ENCODE data around the gene GSDMA.
"Not testable (repeated sequence)": the region's sequence is repeated elsewhere in the genome, so short reads cannot be mapped to it uniquely, and the experiment has no call there.

Gene GSDMA

GRCh38 chr17:39981207-39981741 lies 18.5 kb downstream of the GSDMA start:
- H3K4me3 ChIP-seq (ENCODE audit: low read length): peak overlapping the region; percentile 100
- no peak for DNase-seq (ENCODE audit: low read depth, low spot score)

GRCh38 chr17:39981766-39982375 lies 19.1 kb downstream of the GSDMA start:
- no peak for DNase-seq (ENCODE audit: low read depth, low spot score)
- peak overlapping the region; percentile 100 for H3K4me3 ChIP-seq (ENCODE audit: low read length)

- no peak for DNase-seq (ENCODE audit: low read depth, low spot score)
- H3K4me3 ChIP-seq (ENCODE audit: low read length): no peak overlapping the region
Observed at GRCh38 chr17:39988206-39988810, 25.5 kb downstream of the GSDMA start.

- DNase-seq (ENCODE audit: low read depth, low spot score): no peak
- no peak overlapping the region for H3K4me3 ChIP-seq (ENCODE audit: low read length)
Observed at GRCh38 chr17:39994448-39994847, 31.6 kb downstream of the GSDMA start.

- no peak for DNase-seq (ENCODE audit: low read depth, low spot score)
- no peak overlapping the region for H3K4me3 ChIP-seq (ENCODE audit: low read length)
Observed at GRCh38 chr17:39995438-39995837, 32.6 kb downstream of the GSDMA start.

- H3K4me3 ChIP-seq (ENCODE audit: low read length): no peak overlapping the region
- no peak for DNase-seq (ENCODE audit: low read depth, low spot score)
Observed at GRCh38 chr17:39996162-39996561, 33.4 kb downstream of the GSDMA start.

- no peak for DNase-seq (ENCODE audit: low read depth, low spot score)
- no peak overlapping the region for H3K4me3 ChIP-seq (ENCODE audit: low read length)
Observed at GRCh38 chr17:39996800-39997199, 34.0 kb downstream of the GSDMA start.

- H3K4me3 ChIP-seq (ENCODE audit: low read length): no peak overlapping the region
- DNase-seq (ENCODE audit: low read depth, low spot score): no peak
Observed at GRCh38 chr17:39997543-39997942, 34.7 kb downstream of the GSDMA start.

GRCh38 chr17:39999067-39999466 lies 36.3 kb downstream of the GSDMA start:
- H3K4me3 ChIP-seq (ENCODE audit: low read length): no peak overlapping the region
- no peak for DNase-seq (ENCODE audit: low read depth, low spot score)

GRCh38 chr17:40000161-40000560 lies 37.4 kb downstream of the GSDMA start:
- H3K4me3 ChIP-seq (ENCODE audit: low read length): no peak overlapping the region
- DNase-seq (ENCODE audit: low read depth, low spot score): no peak

- not testable (repeated sequence) for DNase-seq (ENCODE audit: low read depth, low spot score); H3K4me3 ChIP-seq (ENCODE audit: low read length)
Observed at GRCh38 chr17:40001335-40001734, 38.5 kb downstream of the GSDMA start.

GRCh38 chr17:40004072-40004471 lies 41.3 kb downstream of the GSDMA start:
- no peak for DNase-seq (ENCODE audit: low read depth, low spot score)
- H3K4me3 ChIP-seq (ENCODE audit: low read length): no peak overlapping the region

GRCh38 chr17:40004712-40005111 lies 41.9 kb downstream of the GSDMA start:
- no peak for DNase-seq (ENCODE audit: low read depth, low spot score)

GRCh38 chr17:40005520-40005919 lies 42.7 kb downstream of the GSDMA start:
- no peak for DNase-seq (ENCODE audit: low read depth, low spot score)
- H3K4me3 ChIP-seq (ENCODE audit: low read length): no peak overlapping the region

More at GRCh38 chr17:40004712-40005111, 41.9 kb downstream of the GSDMA start:
- no peak overlapping the region for H3K4me3 ChIP-seq (ENCODE audit: low read length)

- H3K4me3 ChIP-seq (ENCODE audit: low read length); DNase-seq (ENCODE audit: low read depth, low spot score): not testable (repeated sequence)
Observed at GRCh38 chr17:40010946-40011500, 48.2 kb downstream of the GSDMA start.

- not testable (repeated sequence) for DNase-seq (ENCODE audit: low read depth, low spot score)
Observed at GRCh38 chr17:40012017-40012647, 49.3 kb downstream of the GSDMA start.

GRCh38 chr17:40014375-40014980 lies 51.7 kb downstream of the GSDMA start:
- no peak overlapping the region for H3K4me3 ChIP-seq (ENCODE audit: low read length)
- no peak for DNase-seq (ENCODE audit: low read depth, low spot score)

More at GRCh38 chr17:40012017-40012647, 49.3 kb downstream of the GSDMA start:
- H3K4me3 ChIP-seq (ENCODE audit: low read length): not testable (repeated sequence)

GRCh38 chr17:40015005-40015997 lies 52.5 kb downstream of the GSDMA start, which contains the start of gene CSF3:
CSF3 (plus strand) TSS chr17:40015440; CDS start chr17:40015475, 35 bp downstream.
- DNase-seq (ENCODE audit: low read depth, low spot score): no peak
- no peak within 1 kb of the TSS for H3K4me3 ChIP-seq (ENCODE audit: low read length)

All from Jurkat, Clone E6-1 (cell line).